Fibroblast of skin of abdomen (primary cell): ENCODE results near the gene ACADVL.
A peak's percentile ranks its signal among the peaks of the same experiment; 100 is the strongest.

Source experiments
- DNase-seq: peaks from one replicate; pipeline ENCODE4 v3.0.0-alpha.2; 2013

Gene ACADVL

DNA sequence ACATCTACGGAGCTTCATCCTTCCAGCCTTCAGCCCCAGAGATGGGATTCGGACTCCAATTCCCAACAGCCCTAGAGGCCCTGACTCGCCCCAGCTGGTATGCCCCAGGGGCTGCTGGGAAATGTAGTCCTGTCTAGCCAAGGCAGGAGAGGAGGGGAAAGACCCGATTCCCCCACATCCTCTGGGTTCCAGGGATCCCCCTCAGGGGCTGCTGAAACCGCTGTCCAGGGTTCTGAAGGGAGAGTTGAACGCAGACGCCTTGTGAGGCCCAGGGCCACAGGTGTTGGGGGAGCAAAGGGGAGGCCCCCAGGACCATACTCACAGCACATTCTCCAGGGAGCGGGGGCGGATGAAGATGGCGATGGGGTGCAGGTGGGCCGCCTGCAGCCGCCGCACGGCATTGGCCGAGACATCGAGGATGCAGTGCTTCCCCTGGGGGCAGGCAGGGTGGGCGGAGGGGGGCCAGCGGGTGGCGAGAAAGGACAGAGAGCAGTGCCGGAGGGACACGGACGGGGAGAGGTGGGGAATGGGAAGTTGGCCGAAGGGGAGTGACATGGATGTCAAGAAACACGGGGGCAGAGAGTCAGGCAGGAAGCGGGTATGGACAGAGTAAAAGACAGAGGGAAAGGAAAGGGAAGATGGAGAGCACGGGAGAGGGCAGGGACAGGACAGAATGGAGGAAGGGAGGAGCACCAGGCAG is 28.0 kb upstream of the ACADVL start:
- DNase-seq, result no peak

DNA sequence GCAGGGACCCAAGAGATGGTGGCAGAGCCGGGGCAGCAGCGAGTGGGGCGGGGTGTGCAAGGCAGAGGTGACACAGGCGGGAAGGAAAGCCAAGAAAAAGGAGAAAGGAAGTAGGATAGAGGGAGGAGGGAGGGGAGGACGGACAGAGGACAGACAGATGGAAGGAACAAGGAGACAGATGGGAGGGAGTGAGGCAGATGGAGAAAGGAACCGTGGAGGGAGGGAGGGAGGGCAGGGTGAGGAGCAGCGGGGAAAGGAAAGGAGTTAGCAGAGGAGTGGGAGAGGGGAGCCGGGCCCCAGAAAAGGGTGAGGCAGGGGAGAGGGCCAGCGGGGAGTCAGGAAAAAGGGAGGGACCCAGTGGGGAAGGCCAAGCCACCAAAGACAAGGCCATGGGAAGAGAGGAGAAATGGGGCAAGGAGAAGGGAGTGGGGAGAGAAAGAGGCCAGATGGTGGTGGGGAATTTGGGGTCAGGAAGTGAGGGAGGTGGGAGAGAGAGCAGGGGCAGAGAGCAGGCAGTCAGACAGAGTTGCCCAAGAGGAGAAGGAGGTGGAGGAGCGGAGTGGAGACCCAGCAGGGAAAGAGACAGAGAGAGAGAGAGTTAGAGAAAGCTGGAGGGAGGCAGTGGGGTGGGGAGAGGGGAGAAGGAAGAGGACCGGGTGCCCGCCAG is 27.3 kb upstream of the ACADVL start:
- no peak for DNase-seq

DNA sequence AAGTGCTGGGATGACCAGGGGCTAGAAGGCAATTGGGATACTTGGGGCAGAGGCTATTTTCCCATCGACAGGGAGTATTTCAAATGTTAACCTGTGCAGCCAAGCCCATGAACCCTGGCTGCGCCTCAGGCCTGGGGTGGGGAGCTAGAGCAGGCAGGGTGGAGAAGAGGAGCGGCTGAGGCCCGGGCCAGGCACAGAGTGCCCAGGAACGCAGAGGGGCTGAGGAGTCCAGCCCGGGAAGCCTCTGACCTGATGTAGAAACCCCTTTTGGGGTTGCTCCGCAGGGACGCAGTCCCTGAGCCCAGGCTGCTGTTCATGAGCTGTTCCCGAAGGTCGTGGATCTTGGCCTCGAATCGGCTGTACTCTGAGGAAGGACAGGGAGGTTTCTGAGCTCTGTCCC is 23.8 kb upstream of the ACADVL start:
- DNase-seq, result no peak

DNA sequence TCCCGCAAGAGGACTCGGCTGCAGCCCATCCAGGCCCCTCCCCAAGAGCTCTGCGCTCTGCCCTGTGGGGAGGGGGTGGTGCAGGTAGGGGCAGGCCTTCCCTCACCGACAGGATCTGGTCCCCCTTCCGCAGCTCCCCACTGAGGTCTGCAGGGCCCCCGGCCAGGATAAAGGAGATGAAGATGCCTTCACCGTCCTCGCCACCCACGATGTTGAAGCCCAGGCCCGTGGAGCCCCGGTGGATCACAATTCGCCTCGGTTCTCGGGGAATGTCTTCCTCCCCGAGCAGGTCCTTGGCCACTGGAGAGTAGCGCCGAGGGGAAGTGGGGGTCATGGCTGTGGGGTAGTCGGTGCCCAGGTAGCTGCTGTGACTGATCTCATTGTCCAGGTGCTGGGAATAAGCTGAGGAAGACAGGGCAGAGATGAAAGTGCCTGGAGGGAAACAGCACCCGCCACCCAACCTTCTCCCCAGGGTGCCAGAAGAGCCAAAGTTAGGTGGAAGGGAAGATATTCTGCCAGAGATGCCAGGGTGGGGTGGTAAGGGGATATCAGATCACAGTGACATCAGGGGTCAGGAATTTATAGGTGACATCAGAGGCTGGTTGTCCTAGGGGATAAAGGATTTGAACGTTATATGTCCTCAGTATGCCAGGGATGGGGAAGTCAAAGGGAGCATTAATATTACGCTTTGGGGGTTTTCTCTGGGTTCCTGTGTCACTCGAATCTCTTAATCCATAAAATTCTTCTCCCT is 22.9 kb upstream of the ACADVL start:
- no peak for DNase-seq

DNA sequence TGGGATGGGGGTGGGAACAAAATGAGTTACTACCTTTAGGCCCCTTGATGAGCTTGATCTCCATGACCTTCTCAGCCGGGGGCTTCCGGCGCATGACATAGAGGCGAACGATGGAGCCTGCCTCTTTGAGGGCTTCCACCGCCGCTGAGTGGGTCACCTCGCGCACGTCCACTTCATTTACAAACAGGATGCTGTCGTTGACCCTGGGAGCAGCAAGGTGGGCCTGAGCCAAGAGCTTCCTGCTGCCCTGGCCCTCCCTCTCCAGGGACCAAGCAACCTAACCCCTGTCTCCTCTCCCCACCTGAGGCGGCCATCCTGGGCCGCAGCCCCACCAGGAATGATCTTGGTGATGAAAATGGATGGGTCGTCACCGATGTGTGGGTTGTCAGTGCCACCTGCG is 16.3 kb upstream of the ACADVL start:
- DNase-seq, result no peak

DNA sequence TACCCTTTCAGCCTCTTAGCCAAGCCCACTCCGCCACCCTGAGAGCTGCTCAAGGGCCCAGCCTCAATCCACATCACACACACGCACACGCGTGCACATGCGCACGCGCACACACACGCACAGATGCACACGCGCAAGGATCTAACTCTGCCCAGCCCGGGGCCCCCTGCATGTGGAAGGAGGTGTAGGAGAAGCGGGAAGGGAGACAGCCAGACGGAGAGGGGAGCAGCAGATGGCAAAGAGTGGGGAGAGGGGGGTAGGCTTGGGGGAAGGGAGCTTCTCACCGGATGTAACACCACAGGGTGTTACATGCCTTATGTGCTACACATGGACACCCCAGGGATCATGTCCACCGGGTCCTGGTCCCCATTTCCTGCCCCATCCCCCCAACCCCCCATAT is 15.4 kb upstream of the ACADVL start:
- no peak for DNase-seq

DNA sequence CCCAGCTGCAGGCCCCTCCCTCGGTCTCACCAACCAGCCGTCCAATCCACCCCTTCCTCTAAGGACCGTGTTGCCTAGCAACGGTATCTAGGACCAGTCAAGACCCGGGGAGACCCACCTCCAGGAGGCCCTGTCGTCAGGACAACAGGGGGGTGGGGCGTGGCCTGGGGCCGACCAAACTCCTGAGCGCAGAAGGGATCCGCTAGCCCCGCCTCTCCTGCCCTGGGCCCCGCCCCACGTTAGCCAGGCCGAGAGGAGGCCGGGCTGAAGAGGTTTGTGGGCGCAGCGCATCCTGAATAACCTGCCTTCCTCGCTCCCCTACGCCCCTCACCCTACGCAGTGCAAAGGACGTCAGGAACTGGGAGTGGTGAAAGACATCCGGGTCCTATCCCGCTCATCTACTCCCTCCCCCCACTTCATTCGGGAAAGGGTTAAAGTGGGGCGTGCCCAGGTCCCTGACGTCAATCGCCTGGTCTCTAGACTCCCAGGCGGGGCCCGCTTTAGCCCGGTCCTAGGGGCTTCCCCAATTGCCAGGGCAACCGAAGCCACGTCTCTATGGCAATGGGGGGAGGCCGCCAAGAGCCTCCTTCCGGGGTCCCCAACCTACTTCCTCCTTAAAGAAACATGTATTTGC is 14.8 kb upstream of the ACADVL start:
- DNase-seq, result peak; percentile 87

DNA sequence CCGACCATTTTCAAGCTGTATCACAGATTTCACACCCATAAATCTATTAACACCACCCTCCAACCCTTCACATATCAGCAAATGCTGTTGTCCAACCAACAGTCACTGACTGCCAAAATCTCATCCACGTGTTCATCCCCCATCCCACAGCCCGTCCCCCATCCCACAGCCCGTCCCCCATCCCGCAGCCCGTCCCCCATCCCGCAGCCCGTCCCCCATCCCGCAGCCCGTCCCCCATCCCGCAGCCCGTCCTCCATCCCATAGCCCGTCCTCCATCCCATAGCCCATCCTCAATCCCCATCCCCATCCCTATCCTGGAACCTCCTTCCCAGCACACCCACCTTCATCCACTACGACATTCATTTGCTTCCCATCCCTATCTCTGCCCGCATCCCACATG is 14.2 kb upstream of the ACADVL start:
- DNase-seq, result no peak

DNA sequence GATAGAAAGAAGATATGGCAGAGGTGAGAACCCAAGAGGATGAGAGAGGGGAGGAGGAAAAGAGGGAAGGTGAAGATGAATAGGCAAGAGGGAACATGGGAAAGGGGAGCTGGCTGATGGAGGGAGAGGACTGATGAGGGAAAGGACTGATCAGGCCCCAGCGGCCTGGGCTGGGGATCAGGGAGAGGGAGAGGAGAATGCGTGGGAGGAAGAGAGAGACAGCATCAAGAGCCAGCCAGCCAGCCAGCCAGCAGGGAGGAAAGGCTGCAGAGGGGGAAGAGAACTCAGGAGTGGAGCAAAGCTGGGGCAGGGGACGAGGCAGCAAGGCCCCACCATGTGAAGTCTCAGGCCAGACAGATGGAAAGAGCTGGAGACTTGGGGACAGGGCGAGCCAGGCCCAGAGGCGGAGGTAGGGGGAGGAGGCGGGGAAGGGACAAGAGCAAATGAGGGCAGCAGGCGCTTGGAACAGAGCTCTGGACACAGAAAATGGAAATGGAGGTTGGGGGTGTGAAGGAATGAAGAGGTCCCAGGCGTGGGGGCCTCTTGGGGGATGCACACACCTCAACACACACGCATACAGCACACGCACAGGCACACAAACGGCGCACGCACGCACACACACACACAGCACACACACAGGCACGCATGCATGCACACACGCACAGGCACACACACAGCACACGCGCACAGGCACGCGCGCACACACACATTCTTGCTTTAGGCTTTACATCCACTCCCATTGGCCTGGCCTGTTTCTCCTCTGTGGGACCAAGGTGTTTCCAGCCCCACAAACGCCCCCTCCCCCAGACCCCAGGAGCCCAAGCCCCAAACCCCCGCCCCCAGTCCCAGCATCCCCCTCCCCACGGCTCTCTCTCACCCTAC is 12.4 kb upstream of the ACADVL start:
- no peak for DNase-seq

DNA sequence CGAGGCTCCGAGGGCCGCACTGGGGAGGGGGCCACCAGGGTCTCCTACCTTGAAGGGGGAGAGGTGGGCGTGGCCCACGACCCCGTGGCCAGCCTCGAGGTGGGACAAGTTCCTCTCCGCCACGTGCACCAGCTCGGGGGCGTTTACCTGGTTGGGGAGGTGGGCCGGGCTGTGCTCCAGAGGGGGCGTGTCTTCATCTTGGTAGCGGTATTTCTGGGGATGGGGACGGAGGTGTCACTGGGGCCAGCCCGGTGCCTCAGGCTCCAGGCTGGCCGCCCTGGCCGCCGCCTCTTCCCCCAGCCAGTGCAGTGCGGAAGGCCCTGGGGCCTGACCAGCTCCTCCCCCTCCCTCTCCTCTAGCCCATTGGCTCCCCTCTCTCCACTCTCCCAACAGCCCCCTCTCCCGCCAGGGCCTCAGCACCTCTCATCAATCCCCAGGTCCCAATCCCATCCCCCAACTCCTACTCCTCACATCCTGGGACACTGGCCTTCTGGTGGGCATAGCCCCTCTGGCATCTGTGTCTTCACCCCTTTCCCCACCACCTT is 11.6 kb upstream of the ACADVL start:
- DNase-seq, result no peak

DNA sequence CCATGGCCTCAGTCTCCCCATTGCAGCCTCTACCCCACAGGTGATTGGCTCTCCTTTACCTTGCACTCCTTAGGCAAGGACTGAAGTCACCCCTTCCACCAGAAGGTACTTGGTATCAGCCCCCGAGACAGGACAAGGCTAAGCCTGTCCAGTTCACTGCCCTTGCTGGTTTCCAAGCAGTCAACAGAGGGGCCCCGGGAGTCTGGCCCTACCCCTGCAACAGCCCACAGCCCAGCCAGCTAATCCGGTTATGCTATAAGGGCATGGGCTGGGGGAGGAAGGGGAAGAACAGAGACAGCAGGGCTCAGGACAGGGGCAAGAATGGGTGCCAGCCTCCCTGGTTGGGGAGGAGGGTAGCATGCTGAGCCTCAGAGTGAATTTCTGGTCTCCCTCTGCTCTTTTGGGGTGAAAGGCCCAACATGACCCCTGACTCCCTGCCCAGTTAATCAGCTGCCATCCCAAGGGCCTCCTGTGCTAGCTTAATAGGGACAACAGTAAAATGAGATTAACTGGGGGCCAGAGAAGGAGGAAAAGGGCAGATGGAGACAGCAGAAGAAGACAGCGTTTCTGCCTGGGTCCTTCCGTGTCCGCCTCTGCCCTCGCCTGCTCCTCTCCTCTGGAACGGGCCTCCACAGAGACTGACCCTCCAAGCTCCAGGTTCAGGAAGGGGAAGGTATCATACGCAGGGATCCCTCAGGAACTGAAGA is 10.8 kb upstream of the ACADVL start:
- no peak for DNase-seq

DNA sequence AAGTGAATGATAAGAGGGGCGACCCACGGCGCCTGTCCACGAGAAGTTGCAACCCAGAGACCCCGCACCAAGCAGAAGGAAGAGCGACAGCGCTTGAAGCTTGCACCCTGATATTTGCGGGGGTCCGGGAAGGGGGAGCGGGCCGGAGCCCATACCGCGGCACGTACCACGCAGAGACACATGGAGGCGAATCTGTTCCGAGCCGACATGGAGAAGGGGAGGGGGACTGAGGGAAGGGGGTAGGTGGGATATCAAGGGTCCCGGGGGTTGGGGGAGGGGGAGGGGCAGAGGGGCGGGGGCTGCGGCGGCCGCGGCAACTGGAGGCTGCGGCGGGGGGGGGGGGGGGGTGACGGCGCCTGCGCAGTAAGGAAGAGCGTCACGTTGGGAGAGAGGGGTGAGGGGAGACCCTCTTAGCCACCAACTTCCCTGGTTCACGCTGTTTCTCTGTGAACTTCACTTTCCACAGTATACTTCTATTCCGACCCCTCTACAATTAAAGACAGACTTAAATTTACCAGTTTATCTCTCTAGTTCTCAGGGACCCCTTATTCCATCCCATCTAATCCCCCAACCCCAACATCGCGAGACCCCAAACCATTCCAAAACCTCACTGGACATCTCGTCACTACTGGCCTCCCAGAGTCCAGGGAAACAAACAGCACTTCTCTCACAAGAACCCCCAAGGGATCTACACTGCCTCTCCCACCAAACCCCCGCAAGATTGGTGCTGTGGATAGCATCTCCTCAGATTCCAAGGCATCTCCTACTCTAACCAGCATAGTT is 8.1 kb upstream of the ACADVL start:
- no peak for DNase-seq

DNA sequence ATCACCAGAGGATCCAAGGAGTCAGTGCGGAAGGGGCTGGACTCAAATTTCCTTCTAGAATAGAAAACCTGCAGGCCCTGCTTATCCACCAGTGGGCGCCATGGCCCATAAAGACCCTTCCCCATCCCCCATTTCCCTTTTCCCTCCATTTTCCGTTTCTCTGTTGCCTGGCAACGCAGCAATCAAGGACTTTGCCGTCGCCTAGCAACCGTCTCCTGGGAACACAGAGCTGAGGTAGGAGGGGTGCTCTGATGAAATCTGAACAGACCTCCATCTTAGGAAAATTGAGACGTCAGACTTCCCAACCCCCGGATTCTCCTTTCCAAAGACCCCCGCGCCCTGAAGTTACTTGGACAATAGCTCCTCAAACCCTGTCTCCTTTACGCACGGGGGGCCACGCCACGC is 5.8 kb upstream of the ACADVL start:
- DNase-seq, result peak; percentile 75

DNA sequence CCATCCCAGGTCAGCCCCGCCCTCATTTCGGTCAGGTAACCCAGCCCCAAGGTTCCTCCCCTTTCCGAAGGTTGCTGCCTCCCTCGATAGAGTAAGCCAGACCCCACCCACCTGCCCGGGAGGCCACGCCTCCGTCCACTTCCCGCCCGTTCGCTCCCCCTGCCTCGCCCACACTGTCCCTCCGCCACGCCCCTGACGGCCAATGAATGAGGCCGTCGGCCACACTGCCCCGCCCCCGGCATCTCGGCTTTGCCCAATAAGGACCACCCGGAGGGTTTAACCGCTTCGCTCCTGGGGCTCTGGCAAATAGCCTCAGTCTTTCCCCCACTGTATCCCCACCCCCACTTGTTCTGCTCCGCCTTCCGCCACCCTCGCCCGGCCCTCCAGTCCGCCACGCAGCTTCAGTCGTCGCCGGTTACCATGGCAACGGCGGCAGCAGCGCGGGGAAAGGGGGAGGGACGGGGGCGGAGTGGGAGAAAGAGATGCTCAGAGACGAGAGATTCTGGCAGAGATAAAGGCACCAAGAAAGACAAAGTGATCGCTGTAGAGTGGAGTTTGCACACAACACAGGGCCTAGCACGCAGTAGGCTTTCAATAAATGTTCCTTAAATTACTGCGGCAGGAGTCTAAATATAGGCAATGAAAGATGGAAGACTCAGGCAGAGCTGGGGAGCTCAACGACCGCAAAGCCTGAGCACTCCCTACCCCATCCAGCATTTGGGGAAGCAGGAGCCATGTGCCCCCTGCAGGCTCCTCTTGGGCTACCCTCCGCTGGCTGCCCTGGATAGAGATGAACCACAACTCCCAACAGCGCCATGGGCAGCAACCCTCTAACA is 5.2 kb upstream of the ACADVL start:
- DNase-seq, result peak; percentile 97

DNA sequence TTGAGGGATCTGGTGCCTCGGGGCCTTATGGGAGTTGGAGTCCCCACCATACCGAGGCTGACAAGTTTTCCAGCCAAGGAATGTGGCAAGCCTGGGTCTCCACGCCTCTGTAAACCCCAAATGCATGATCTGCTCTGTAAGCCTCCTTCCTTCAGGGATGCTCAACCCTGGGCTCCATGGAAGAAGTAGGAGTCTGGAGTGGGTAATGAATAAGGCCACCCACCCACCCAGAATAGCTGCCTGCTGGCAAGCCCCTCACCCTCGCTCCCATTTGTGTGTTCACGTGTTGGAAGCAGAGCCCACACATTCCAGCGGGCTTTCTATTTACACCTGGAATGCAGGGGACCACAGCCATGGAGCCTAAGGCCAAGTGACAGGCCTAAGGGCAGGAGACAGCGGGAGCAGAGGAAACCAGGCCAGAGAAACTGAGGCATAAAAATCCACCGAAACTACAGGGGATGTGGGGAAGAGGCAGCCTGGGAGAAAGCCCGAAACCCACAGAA is 4.6 kb upstream of the ACADVL start:
- DNase-seq, result no peak

DNA sequence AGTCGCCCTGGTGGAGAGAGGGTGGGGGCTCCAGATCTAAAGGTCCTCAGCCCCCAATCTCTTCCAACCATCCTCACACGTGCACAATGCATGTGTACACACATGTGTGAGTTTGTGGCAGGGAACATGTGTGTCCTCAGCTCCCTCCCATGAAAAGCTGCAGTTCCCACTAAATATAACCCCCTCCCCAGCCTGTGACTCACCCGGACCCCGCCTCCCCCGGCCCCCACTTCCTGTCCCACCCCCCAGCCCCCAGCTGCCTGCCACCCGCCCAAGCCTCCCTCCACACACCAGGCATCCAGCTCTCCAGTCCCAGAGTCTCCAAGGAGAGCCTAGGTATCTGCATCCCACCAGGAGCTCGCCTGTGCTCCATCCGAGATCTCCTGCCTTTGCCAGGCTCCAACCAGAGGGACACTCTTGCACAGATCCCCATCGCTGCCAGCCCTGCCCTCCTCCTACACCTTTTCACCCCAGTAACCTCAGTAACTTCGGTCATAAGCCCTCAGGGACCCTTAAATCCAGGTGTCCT is 4.0 kb upstream of the ACADVL start:
- DNase-seq, result no peak

DNA sequence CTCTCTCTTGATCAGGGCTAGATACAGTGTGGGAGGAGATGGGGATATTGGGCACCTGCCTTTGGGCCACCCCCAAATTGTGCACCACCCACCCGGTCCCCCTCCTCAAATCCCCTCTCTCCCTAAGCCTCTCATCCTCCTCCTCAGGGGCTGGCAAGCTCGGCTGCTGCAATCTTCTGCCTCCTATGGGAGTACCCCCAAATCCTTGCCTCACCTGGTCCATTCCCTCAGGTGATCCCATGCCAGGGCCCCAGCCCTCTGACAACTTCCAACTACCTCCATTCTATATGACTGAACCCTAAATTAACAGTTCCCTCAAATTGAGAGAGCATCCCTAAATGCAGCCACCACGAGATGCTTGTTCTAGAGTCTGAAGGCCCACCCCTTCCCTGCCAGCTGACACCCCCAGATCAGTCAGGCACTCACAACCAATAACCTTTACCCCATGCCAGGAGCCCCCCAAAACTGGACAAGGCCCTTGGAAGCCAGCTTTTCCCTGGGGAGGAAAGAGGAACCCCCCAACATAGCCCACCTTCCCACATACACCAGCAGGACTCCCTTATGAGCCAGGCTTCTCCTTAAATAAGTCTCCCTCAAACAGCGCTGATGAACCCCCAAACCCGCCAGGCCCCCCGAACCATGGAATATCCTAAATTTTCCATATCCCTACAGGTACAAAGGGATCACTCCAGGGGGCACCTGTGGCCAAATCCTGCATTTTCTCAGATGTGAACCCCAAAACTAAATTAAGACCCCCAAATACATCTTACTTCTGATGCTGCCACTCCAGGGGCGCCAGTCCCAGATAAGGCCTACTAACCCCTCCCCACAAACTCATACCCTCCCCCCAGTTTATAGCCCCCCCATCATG is 3.3 kb upstream of the ACADVL start:
- DNase-seq, result no peak
